GM12878 (cell line): ENCODE measurements around the gene TRAF3. TPM values are rescaled to one million over a fixed set of nuclear protein-coding genes. Genes with fewer than 3 reads are reported as not detected.
A peak's percentile ranks its signal among the peaks of the same experiment; 100 is the strongest.

ENCODE experiments used
- BACH1 ChIP-seq: fragments of 450-650 bp; IDR thresholded peaks from 2 replicates; pipeline ENCODE4 v1.6.1; 2017; ENCODE audit warnings: mild to moderate bottlenecking, borderline replicate concordance
- BCL11A ChIP-seq: IDR thresholded peaks from 2 replicates; pipeline ENCODE4 v1.6.1; 2011; ENCODE audit warnings: low read depth, low read length
- CBX5 ChIP-seq: sonication (generic); IDR thresholded peaks from 2 replicates; pipeline ENCODE4 v1.6.1; 2016; ENCODE audit warnings: low read depth, moderate library complexity, mild to moderate bottlenecking, inconsistent platforms
- CREM ChIP-seq: IDR thresholded peaks from 2 replicates; pipeline ENCODE4 v1.6.1; 2014; ENCODE audit warnings: antibody characterized with exemption, low read depth
- E4F1 ChIP-seq: fragments of 450-650 bp; IDR thresholded peaks from 2 replicates; pipeline ENCODE4 v1.6.1; 2018; ENCODE audit warnings: borderline replicate concordance, mild to moderate bottlenecking; ENCODE audit not compliant: partially characterized antibody
- IKZF1 ChIP-seq: fragments of 450-650 bp; conservative IDR thresholded peaks from 2 replicates; pipeline ENCODE4 v1.6.1; 2017; ENCODE audit warnings: antibody characterized with exemption, mild to moderate bottlenecking
- MYB ChIP-seq: fragments of 150-350 bp; IDR thresholded peaks from 2 replicates; pipeline ENCODE4 v1.6.1; 2014; ENCODE audit warnings: mild to moderate bottlenecking, low read depth, low read length, borderline replicate concordance
- MYC ChIP-seq: IDR thresholded peaks from 2 replicates; pipeline ENCODE4 v1.6.1; 2011; ENCODE audit warnings: mild to moderate bottlenecking, low read length, moderate library complexity, inconsistent platforms; ENCODE audit not compliant: insufficient read depth, insufficient replicate concordance, insufficient read length, severe bottlenecking
- NFXL1 ChIP-seq: fragments of 450-650 bp; IDR thresholded peaks from 2 replicates; pipeline ENCODE4 v1.6.1; 2017; ENCODE audit warnings: antibody characterized with exemption, mild to moderate bottlenecking, borderline replicate concordance
- NFYA ChIP-seq: IDR thresholded peaks from 2 replicates; pipeline ENCODE4 v1.6.1; 2011; ENCODE audit warnings: low read depth, mild to moderate bottlenecking, low read length, improper control_type of control experiment, borderline replicate concordance
- NFYB ChIP-seq: IDR thresholded peaks from 2 replicates; pipeline ENCODE4 v1.6.1; 2011; ENCODE audit warnings: low read depth, mild to moderate bottlenecking, low read length, improper control_type of control experiment, moderate library complexity; ENCODE audit not compliant: insufficient read depth
- PRDM15 ChIP-seq: fragments of 450-650 bp; formaldehyde crosslinking; IDR thresholded peaks from 2 replicates; pipeline ENCODE4 v1.4.0; 2020; ENCODE audit warnings: mild to moderate bottlenecking, moderate library complexity
- SREBF2 ChIP-seq: IDR thresholded peaks from 2 replicates; pipeline ENCODE4 v1.6.1; 2012; ENCODE audit warnings: mild to moderate bottlenecking, low read length
- TARDBP ChIP-seq: IDR thresholded peaks from 2 replicates; pipeline ENCODE4 v1.6.1; 2016; ENCODE audit warnings: borderline replicate concordance
- ZNF274 ChIP-seq: IDR thresholded peaks from one replicate; pipeline ENCODE4 v1.8.0; 2011; ENCODE audit not compliant: insufficient read length, insufficient read depth
- ZNF592 ChIP-seq: fragments of 450-650 bp; IDR thresholded peaks from 2 replicates; pipeline ENCODE4 v1.6.1; 2017; ENCODE audit warnings: mild to moderate bottlenecking, moderate library complexity
- polyA plus RNA-seq, 11 experiments: library from polyadenylated mRNA; depleted of rRNA in 4 of 11; unstranded in 6 of 11; stranded (reverse) in 5 of 11; fragments of >200 nt; fragmentation: Nextera tagmentation in 4 of 11; fragmentation: Illumina TruSeq in 1 of 11; extraction: Ambion mirVana in 4 of 11; extraction: Trizol in 1 of 11; gene quantifications; 1 replicate in 1 of 11; 2 replicates in 10 of 11; pipeline versions ENCODE4 v1.2.1 to v1.2.3, GENCODE V29; 2011 to 2016; ENCODE audit warnings: inconsistent platforms in 2 of 11, missing spikeins in 2 of 11, low read depth in 1 of 11
- total RNA-seq, 4 experiments: library from RNA; depleted of rRNA in 3 of 4; stranded (reverse); fragments of >200 nt in 3 of 4; fragmentation: Illumina TruSeq in 1 of 4; extraction: Trizol in 1 of 4; gene quantifications; 2 replicates each; pipeline versions ENCODE4 v1.2.1 to v1.2.3, GENCODE V29; 2013 to 2021

The TRAF3 gene
- total and polyA plus RNA-seq, 10 of the 15 experiments (the other 5 are each of a cell fraction or from before 2014, with no cell fraction given), result 3.0 to 70.1 (median 36.5) TPM

GRCh38 chr14:102901633-102902032 is 124.4 kb downstream of the TRAF3 start (continued):
- TF ChIP-seq NFYB, result no peak
- TF ChIP-seq SREBF2, result no peak
- peak; percentile 73 for TF ChIP-seq BCL11A
- TF ChIP-seq NFXL1, result no peak
- TF ChIP-seq NFYA, result no peak
- TF ChIP-seq CBX5, result peak; percentile 85; the same call in 1 of the 2 replicates
- TF ChIP-seq PRDM15, result no peak
- no peak for TF ChIP-seq TARDBP
- TF ChIP-seq MYB, result no peak
- TF ChIP-seq ZNF592, result no peak
- no peak for TF ChIP-seq ZNF274
- TF ChIP-seq BACH1, result no peak
- TF ChIP-seq E4F1, result no peak
- peak; percentile 20; the same call in 1 of the 2 replicates for TF ChIP-seq CREM
- TF ChIP-seq IKZF1, result peak; percentile 89
- TF ChIP-seq MYC, result no peak
